Activated CD4-positive, alpha-beta T cell treated with anti-CD3 and anti-CD28 coated beads, Interleukin-2, amount 10 ng/mL, durations not matched to agents 7 days and 5 days (primary cell): Measurements from ENCODE around the gene SH3D21. TPM values are rescaled to one million over a fixed set of nuclear protein-coding genes. Genes with fewer than 3 reads are reported as not detected.

Experiments
- CTCF ChIA-PET: fragments of 350-600 bp; sonication (Branson Sonifier 250); formaldehyde crosslinking; loops from one replicate; lab custom pipeline; 2021; ENCODE audit warnings: antibody characterized with exemption; lab: Charles Lee
- POLR2A ChIA-PET: fragments of 350-600 bp; sonication (Branson Sonifier 250); formaldehyde crosslinking; loops from one replicate; lab custom pipeline; 2021; ENCODE audit warnings: antibody characterized with exemption; lab: Charles Lee
- DNase-seq: peaks from one replicate; pipeline ENCODE4 v3.0.0-alpha.2; 2020
- H3K27ac Mint-ChIP-seq: one replicate; pipeline ENCODE4 v1.8.0; 2021; ENCODE audit warnings: mild to moderate bottlenecking, moderate library complexity, mixed read lengths
- H3K27me3 Mint-ChIP-seq: one replicate; pipeline ENCODE4 v1.8.0; 2021; ENCODE audit warnings: mixed read lengths
- H3K36me3 Mint-ChIP-seq: one replicate; pipeline ENCODE4 v1.8.0; 2021; ENCODE audit warnings: low read depth, mixed read lengths
- H3K4me1 Mint-ChIP-seq: one replicate; pipeline ENCODE4 v1.8.0; 2021; ENCODE audit warnings: mixed read lengths
- H3K4me3 Mint-ChIP-seq: one replicate; pipeline ENCODE4 v1.8.0; 2021; ENCODE audit warnings: mild to moderate bottlenecking, moderate library complexity, mixed read lengths
- H3K9me3 Mint-ChIP-seq: one replicate; pipeline ENCODE4 v1.8.0; 2021; ENCODE audit warnings: mixed read lengths
- total RNA-seq, 2 experiments: library from RNA; stranded (reverse); gene quantifications; one replicate each; pipeline ENCODE4 v1.2.3, GENCODE V29; 2021

The SH3D21 gene
- total RNA-seq, 2 experiments from 2014 or later = 6.5 to 6.9 TPM

GRCh38 chr1:36323636-36324352, 17.6 kb downstream of the SH3D21 start, which contains the start of gene EVA1B:
EVA1B (minus strand) TSS chr1:36323645; CDS start chr1:36323037, 608 bp downstream.
- peak within 1 kb of the TSS; percentile 64 for H3K27ac Mint-ChIP-seq
- no peaks in the 10 kb centered on the region for H3K36me3 Mint-ChIP-seq
- peaks cover 16% of the 10 kb centered on the region for H3K27me3 Mint-ChIP-seq
- peaks cover 43% of the 10 kb centered on the region for H3K4me1 Mint-ChIP-seq
- peak; percentile 59 for DNase-seq
- CTCF ChIA-PET = interaction anchor here (0.6 to 2.4 kb wide), 7 partner anchors 13 to 1310 kb away, joined by 3 to 14 read pairs (median 5); no protein-coding TSS in a partner anchor
- H3K9me3 Mint-ChIP-seq = no peaks in the 10 kb centered on the region
- POLR2A ChIA-PET = interaction anchor here (0.8 kb wide), 1 partner anchor 162 kb away, joined by 3 read pairs; no protein-coding TSS in a partner anchor
- H3K4me3 Mint-ChIP-seq = peak within 1 kb of the TSS; percentile 71

GRCh38 chr1:36324353-36324703, 18.2 kb downstream of the SH3D21 start:
- Mint-ChIP-seq H3K9me3 (no peaks in the 10 kb centered on the region), H3K4me3 (peak overlapping the region; percentile 28), H3K36me3 (no peaks in the 10 kb centered on the region), H3K27me3 (peaks cover 16% of the 10 kb centered on the region), H3K4me1 (peaks cover 45% of the 10 kb centered on the region), H3K27ac (no peak overlapping the region)
- no peak for DNase-seq
- POLR2A ChIA-PET = interaction anchor here (0.8 kb wide), 1 partner anchor 163 kb away, joined by 3 read pairs; no protein-coding TSS in a partner anchor
- CTCF ChIA-PET = interaction anchor here (0.6 to 2.4 kb wide), 6 partner anchors 12 to 1310 kb away, joined by 3 to 14 read pairs (median 4); no protein-coding TSS in a partner anchor

- no peaks in the 10 kb centered on the region for H3K9me3 Mint-ChIP-seq
- CTCF ChIA-PET = interaction anchor here (0.7 to 0.9 kb wide), 2 partner anchors 15 to 41 kb away, joined by 3 read pairs; no protein-coding TSS in a partner anchor
Measured at GRCh38 chr1:36326499-36326898, 20.3 kb downstream of the SH3D21 start.

GRCh38 chr1:36327421-36328087, 21.4 kb downstream of the SH3D21 start:
- H3K27ac Mint-ChIP-seq = no peak overlapping the region
- H3K4me3 Mint-ChIP-seq = no peak overlapping the region
- H3K27me3 Mint-ChIP-seq = peaks cover 33% of the 10 kb centered on the region
- peaks cover 45% of the 10 kb centered on the region for H3K4me1 Mint-ChIP-seq
- no peak for DNase-seq
- ChIA-PET POLR2A (no interaction called here), CTCF (interaction anchor here (0.5 to 0.9 kb wide), 3 partner anchors 15 to 85 kb away, joined by 3 read pairs; no protein-coding TSS in a partner anchor)
- no peaks in the 10 kb centered on the region for H3K36me3 Mint-ChIP-seq
- no peaks in the 10 kb centered on the region for H3K9me3 Mint-ChIP-seq

More at GRCh38 chr1:36326499-36326898, 20.3 kb downstream of the SH3D21 start:
- peaks cover 24% of the 10 kb centered on the region for H3K27me3 Mint-ChIP-seq
- peaks cover 48% of the 10 kb centered on the region for H3K4me1 Mint-ChIP-seq
- H3K4me3 Mint-ChIP-seq = no peak overlapping the region
- POLR2A ChIA-PET = no interaction called here
- no peaks in the 10 kb centered on the region for H3K36me3 Mint-ChIP-seq
- H3K27ac Mint-ChIP-seq = no peak overlapping the region
- DNase-seq = no peak

GRCh38 chr1:36328088-36328480, 21.9 kb downstream of the SH3D21 start:
- POLR2A ChIA-PET = no interaction called here
- Mint-ChIP-seq H3K36me3 (no peaks in the 10 kb centered on the region), H3K27me3 (peaks cover 36% of the 10 kb centered on the region), H3K9me3 (no peaks in the 10 kb centered on the region), H3K4me1 (peaks cover 42% of the 10 kb centered on the region), H3K4me3 (no peak overlapping the region), H3K27ac (no peak overlapping the region)
- CTCF ChIA-PET = no interaction called here
- no peak for DNase-seq

- Mint-ChIP-seq H3K4me3 (no peak overlapping the region), H3K27me3 (peaks cover 36% of the 10 kb centered on the region), H3K9me3 (no peaks in the 10 kb centered on the region), H3K36me3 (no peaks in the 10 kb centered on the region), H3K27ac (no peak overlapping the region), H3K4me1 (peaks cover 42% of the 10 kb centered on the region)
- ChIA-PET CTCF (interaction anchor here (1.4 kb wide), 1 partner anchor 14 kb away, joined by 5 read pairs; no protein-coding TSS in a partner anchor), POLR2A (no interaction called here)
- DNase-seq = no peak
Measured at GRCh38 chr1:36328713-36329112, 22.5 kb downstream of the SH3D21 start.

GRCh38 chr1:36329817-36330216, 23.6 kb downstream of the SH3D21 start:
- peaks cover 30% of the 10 kb centered on the region for H3K27me3 Mint-ChIP-seq

GRCh38 chr1:36330940-36331339, 24.8 kb downstream of the SH3D21 start:
- POLR2A ChIA-PET = no interaction called here
- no peaks in the 10 kb centered on the region for H3K9me3 Mint-ChIP-seq
- CTCF ChIA-PET = no interaction called here
- DNase-seq = no peak
- no peaks in the 10 kb centered on the region for H3K36me3 Mint-ChIP-seq
- H3K27me3 Mint-ChIP-seq = peaks cover 26% of the 10 kb centered on the region
- H3K4me1 Mint-ChIP-seq = peaks cover 30% of the 10 kb centered on the region
- no peak overlapping the region for H3K4me3 Mint-ChIP-seq
- no peak overlapping the region for H3K27ac Mint-ChIP-seq

More at GRCh38 chr1:36329817-36330216, 23.6 kb downstream of the SH3D21 start:
- H3K36me3 Mint-ChIP-seq = no peaks in the 10 kb centered on the region
- no peaks in the 10 kb centered on the region for H3K9me3 Mint-ChIP-seq
- peaks cover 32% of the 10 kb centered on the region for H3K4me1 Mint-ChIP-seq
- POLR2A ChIA-PET = no interaction called here
- no peak for DNase-seq
- no peak overlapping the region for H3K4me3 Mint-ChIP-seq
- no peak overlapping the region for H3K27ac Mint-ChIP-seq
- CTCF ChIA-PET = interaction anchor here (0.6 to 1.4 kb wide), 2 partner anchors 13 to 136 kb away, joined by 3 to 5 read pairs; no protein-coding TSS in a partner anchor

- Mint-ChIP-seq H3K4me3 (no peak overlapping the region), H3K36me3 (peaks cover 6% of the 10 kb centered on the region), H3K9me3 (no peaks in the 10 kb centered on the region), H3K4me1 (peaks cover 21% of the 10 kb centered on the region), H3K27me3 (no peaks in the 10 kb centered on the region), H3K27ac (no peak overlapping the region)
- no peak for DNase-seq
- POLR2A ChIA-PET = no interaction called here
- CTCF ChIA-PET = interaction anchor here (2.0 kb wide), 1 partner anchor 13 kb away, joined by 5 read pairs; no protein-coding TSS in a partner anchor
Measured at GRCh38 chr1:36337830-36338229, 31.7 kb downstream of the SH3D21 start.

GRCh38 chr1:36339215-36339614, 33.0 kb downstream of the SH3D21 start:
- H3K27ac Mint-ChIP-seq = no peak overlapping the region
- POLR2A ChIA-PET = no interaction called here
- no peak overlapping the region for H3K4me3 Mint-ChIP-seq
- CTCF ChIA-PET = interaction anchor here (2.0 kb wide), 1 partner anchor 11 kb away, joined by 5 read pairs; no protein-coding TSS in a partner anchor
- no peaks in the 10 kb centered on the region for H3K27me3 Mint-ChIP-seq
- H3K4me1 Mint-ChIP-seq = peaks cover 21% of the 10 kb centered on the region
- H3K9me3 Mint-ChIP-seq = no peaks in the 10 kb centered on the region
- H3K36me3 Mint-ChIP-seq = peaks cover 6% of the 10 kb centered on the region
- DNase-seq = no peak

GRCh38 chr1:36339615-36340014, 33.4 kb downstream of the SH3D21 start:
- DNase-seq = no peak
- no peaks in the 10 kb centered on the region for H3K27me3 Mint-ChIP-seq
- no peak overlapping the region for H3K27ac Mint-ChIP-seq
- no peaks in the 10 kb centered on the region for H3K9me3 Mint-ChIP-seq
- no peak overlapping the region for H3K4me3 Mint-ChIP-seq
- peaks cover 10% of the 10 kb centered on the region for H3K36me3 Mint-ChIP-seq
- ChIA-PET POLR2A (no interaction called here), CTCF (interaction anchor here (2.0 kb wide), 1 partner anchor 11 kb away, joined by 5 read pairs; no protein-coding TSS in a partner anchor)
- H3K4me1 Mint-ChIP-seq = peaks cover 21% of the 10 kb centered on the region

GRCh38 chr1:36341626-36342320, 35.6 kb downstream of the SH3D21 start:
- Mint-ChIP-seq H3K4me3 (no peak overlapping the region), H3K36me3 (peaks cover 15% of the 10 kb centered on the region), H3K27me3 (no peaks in the 10 kb centered on the region), H3K9me3 (no peaks in the 10 kb centered on the region), H3K27ac (no peak overlapping the region), H3K4me1 (peaks cover 21% of the 10 kb centered on the region)
- no peak for DNase-seq
- ChIA-PET CTCF (interaction anchor here (0.6 to 2.5 kb wide), 21 partner anchors 10 to 192 kb away, joined by 3 to 15 read pairs (median 4); partner anchors contain the start of genes EVA1B, MRPS15 and TRAPPC3), POLR2A (interaction anchor here (0.6 kb wide), 1 partner anchor 27 kb away, joined by 3 read pairs; no protein-coding TSS in a partner anchor)
